GM21576 (cell line): ENCODE results near the gene CSAD.
"Not testable (repeated sequence)": the region's sequence is repeated elsewhere in the genome, so short reads cannot be mapped to it uniquely, and the experiment has no call there.

Experiments used
- ATAC-seq: cut with Tn5 transposase; IDR thresholded peaks from one replicate; pipeline ENCODE4 v1.9.1; 2021; ENCODE audit warnings: mild to moderate bottlenecking, moderate library complexity; ENCODE audit not compliant: unreplicated experiment

The CSAD gene

DNA sequence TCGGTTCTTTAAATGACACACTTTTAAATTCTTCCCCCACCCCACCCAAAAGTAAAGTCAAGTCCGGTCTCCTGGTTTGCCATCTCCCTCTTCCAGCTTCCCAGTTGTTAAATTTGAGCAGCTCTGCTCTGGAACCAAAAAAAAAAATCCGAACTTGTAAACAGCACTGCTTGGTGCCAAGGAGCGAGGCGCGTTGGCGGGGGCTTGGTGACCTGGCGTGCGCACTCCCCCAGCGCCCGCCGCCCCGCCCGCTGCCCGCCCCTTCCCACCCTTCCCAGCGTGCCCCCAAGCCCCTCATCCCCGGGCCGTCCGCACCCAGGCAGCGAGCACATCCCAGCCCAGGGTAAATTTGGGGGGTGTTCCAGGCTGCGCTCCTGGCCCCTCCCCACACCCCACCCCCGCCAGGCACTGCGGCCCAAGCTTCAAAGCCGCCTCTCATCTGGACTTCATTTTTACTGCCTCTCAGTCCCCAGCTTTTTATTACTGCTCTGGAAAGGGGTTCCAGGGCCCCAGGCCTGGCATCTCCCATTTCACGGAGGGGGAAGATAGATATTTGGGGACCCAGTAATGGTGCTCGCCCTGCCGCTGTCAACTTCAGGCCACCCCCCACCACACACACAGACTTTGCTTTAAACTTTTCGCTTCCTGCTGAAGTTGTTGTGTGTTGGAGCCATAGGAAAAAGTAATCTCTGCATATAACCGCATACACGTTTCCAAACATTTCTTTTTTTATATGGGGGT, 38.0 kb upstream of the CSAD start:
- no peak for ATAC-seq

DNA sequence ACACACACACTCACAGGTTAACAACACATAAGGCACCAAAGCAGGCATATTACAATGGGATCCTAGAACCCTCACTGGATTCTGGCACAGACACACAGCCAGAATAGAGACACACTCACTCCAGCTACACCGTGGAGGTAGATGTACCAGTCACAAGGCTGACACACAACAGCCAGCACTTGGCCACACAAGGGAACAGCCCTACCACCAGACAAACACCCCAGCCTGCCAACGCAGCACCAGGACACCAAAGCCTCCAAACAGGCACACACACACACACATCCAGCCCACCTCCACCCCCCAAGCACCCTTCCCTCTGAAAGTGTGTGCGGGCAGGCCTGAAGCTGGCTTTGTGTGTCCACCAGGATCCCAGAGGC, 37.2 kb upstream of the CSAD start:
- no peak for ATAC-seq

DNA sequence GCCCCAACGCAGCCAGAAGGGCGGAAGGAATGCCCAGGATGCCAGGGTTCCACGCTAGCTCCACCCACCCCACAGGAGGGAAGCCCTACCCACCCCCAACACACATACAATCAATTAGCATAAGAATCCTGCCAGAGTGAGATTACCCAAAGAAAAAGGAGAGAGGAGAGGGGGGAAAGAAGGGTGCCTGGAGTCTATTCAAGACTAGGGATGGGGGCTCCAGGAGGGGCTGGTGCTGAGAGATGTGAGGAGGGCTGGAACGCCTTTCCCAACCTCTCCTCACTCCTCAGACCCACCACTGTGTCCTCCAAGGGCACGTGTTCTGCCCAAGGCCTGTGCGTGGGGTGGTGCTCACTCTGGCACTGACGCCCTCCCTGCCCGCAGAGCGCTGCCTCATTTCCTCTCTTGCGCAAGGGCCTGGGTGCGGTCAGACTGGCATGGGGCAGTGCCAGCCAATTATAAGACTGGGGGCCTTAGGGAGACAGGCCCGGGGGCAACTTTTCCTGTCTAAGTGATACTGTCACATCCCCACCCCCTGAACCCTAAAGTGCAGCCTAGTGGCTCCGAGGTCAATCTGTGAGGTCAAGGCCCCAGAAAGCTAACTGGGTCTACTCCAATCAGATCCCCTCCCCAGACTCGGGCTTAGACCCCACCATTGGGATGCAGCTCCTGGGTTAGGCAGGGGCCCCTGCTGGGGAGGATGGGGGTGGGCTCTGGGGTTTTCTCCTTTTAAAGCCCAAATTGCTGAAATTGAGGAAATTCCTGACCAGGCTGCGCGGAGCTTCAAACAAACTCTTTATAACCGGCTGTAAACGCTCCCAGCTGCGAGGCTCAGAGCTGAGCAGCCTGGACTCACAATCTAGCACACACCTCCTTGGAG, 36.6 kb upstream of the CSAD start:
- no peak for ATAC-seq

GRCh38 chr12:53215497-53215896, 34.8 kb upstream of the CSAD start:
- no peak for ATAC-seq

DNA sequence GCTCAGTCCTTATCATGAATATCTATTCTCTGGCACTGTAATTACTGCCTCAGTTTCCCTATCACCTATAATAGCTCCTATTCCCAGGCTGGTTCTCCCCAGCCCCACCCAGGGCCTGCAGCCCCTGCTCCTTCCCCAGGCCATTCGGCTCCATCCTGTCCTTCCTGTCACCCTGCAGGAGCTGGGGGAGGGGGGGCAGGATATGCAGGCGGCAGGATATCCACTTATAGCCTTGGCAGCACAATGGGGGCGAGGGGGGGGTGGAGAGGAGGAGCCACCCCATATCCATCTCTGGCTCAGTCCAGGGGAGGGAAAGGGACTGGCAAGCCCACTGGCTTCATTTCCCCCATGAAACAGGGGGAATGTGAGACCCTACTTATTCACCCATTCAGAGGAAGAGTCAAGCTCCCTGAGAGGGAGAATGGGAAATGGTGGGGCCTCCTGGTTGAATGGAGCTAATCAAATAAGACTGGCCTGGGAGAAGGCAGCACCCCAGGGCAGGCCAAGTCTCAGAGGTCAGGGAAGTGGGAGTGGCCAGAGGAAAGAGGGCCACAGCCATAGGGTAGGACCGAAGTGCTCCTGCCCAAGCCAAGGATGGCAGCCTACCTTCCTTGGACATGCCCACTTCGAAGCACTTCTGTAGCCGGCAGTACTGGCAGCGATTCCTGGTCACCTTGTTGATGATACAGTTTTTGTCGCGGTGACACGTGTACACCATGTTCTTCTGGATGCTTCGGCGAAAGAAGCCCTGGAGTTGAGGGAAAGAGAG, 34.1 kb upstream of the CSAD start:
- no peak for ATAC-seq

DNA sequence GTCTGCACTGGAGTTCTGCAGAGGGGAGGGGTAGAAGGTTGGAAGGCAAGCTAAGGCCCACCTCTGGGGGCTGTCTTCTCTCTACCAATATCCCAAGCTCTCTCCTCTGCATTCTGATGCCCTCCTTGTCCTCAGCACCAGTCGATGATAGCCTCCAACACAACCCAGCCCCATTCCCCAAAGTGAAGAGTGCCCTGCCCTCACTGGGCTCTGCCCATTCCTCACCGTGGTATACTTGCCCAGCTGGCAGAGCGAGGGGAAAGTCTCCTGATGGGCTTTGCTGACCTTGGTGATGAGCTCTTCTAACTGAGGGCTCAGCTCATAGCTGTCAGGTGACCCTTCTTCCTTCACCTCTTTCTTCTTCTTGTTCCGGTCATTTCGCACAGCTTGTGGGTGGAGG, 33.5 kb upstream of the CSAD start:
- no peak for ATAC-seq

- no peak for ATAC-seq
These were observed 32.6 kb upstream of the CSAD start for GRCh38 chr12:53213348-53213747.

- ATAC-seq, result no peak
These were observed 32.2 kb upstream of the CSAD start for GRCh38 chr12:53212931-53213330.

DNA sequence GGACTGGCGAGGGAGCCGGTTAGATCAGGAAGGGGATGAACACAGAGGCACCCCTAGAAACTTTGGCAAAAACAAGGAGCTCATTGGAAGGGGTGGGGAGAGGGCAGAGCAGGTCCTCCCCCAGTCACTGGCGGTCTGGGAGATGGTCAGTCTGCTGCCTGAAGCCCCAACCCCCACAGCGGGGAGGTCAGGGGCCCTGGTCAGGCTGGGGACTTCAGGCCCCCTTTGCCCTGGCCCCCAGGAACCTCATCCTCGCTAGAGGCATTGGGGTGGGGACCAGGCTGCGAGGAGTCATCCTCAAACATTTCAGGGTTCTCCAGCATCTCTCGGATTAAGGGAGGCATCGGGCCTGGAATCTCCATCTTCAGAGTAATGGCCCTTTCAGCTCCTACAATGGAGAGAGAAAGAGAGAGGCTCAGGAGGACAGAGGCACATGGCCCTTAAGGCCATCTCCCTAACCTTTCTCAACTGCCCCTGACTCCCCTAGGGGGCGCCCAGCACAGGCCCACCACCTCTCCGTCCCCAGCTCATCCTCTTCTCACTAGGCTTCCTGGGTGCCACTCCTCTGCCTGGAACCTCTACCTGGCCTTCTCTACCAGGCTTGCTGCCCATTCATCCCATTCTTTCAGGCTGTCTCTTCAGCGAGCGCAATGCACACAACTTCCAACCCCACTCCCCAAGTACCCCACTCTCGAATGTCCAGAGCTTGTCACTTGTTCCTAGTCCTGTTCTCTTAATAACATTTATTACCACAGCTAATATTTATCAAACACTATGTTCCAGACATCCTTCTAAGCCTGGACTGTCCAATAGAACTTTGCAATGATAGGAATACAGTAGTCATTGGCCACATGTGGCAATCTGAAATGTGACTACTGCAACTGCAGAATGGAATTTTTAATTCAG, 31.0 kb upstream of the CSAD start:
- no peak for ATAC-seq

DNA sequence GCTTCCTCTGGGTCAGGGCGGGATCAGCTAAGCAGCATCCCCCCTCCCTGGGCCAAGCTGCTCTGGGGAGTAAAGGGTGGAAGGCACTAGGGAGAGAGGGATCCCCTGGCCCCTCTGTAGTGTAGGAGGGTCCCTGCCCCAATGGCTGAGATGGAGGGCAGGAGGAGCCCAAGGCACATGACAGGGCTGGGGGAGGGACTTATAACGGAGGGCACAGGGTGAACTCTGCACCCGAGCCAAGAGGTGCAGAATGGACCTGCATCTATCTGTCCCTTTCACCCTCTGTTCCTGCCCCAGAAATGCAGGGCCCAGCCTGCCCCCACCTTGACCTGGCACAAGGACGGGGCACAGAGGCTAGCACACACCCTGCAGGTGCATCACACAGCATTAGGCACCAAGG, 30.1 kb upstream of the CSAD start:
- no peak for ATAC-seq

DNA sequence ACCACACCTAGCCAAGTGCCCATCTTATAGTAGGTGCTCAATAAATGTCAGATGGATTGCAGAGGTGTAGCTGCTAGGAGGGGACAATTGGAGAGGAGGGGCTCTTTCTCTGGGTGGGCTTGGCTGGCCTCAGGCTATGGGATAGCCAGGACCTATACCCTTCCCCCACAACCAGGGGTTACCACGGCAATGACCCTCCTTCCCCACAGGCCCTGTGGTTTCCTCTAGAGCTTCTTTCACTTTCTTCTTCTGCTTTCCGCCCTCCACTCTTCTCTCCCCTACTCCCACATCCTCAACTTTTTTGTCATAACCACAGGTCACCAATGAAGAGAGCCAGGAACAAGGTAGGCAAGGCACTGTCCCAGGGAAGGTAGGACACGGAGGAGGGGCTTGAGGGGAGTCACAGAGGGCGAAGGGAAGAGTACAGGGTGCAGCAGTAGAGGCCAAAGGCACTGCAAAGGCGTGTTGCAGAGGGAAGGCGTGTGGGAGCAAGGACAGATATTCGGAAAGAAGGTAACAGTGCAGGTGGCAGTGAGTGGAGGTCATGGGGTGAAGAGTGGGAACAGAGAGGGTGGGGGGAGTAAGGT, 28.2 kb upstream of the CSAD start:
- ATAC-seq, result peak; percentile 37

DNA sequence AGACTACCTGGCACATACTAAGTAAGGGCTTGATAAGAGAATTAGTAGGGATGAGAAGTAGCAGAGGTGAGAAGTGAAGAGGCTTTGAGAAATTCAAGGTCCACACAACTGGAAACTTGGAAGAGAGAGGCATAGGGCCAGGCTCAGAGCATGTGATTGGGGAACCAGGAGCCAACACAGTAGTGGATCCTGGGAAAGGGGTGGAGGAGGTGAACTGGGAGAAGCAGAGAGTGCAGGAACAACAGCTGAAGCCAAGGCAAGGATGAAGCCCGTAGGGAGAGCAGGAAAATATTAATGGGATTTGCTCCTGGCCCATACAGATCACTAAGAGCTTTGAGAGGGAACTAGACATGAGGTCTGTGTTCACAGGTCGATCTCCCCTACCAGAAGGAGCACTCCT, 27.7 kb upstream of the CSAD start:
- no peak for ATAC-seq

DNA sequence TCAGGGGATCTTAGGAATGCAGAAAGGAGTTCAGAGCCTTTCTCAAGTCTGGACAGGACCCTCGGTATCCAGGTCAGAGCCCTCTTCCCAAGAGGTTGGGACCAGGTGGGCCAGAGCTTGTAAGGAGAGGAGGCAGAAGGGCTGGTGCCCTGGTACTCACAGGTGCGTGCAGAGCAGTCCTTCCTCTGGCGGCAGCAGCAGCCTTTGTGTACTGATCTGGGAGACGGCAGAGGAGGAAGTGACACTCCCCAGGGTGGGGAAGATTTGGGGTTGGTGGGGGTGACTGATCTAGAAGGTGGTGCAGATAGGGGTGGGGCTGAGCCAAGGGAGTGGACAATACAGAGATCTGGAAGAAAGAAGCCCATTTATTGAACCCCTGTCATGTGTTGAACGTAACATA, 26.3 kb upstream of the CSAD start, which contains the start of gene ITGB7:
Gene ITGB7 (minus strand): TSS at position 210 of the 400 bp plus-strand sequence. CDS start 6,808 bp downstream, outside the sequence.
- ATAC-seq, result peak; percentile 51

DNA sequence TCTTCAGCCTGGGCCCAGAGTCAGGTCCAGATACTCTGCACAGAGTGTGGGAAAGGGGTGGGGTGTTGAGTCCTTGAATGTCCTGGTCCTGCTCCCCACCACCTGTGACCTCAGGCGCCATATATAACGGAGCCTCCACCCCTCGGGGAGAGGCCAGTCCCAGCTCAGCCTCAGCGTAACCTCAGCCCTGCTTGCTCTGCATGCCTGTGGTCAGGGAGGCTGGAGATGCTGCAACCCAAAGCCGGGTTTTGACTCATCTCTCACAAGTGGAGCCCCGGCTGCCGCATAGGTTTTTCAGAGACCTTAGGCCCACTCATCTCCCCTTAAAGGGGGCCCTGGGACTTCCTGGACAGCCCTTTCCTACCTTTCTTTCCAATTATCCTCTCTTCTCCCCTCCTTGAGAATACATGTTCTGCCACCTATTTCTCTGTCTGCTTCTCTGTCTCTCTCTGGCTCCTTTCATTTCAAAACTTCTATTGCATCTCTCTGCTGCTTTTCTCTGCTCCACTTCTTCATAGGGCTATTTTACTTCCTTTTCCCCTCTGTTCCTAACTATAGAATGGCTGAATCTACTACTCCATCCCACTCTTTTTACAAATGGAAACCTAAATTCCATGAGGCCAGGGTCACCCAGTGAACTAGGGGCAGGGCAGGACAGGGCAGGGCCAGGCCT, 25.2 kb upstream of the CSAD start:
- peak; percentile 63 for ATAC-seq

GRCh38 chr12:53204351-53204750, 23.6 kb upstream of the CSAD start:
- no peak for ATAC-seq

GRCh38 chr12:53202316-53202715, 21.6 kb upstream of the CSAD start:
- not testable (repeated sequence) for ATAC-seq

GRCh38 chr12:53201639-53202038, 20.9 kb upstream of the CSAD start:
- no peak for ATAC-seq

DNA sequence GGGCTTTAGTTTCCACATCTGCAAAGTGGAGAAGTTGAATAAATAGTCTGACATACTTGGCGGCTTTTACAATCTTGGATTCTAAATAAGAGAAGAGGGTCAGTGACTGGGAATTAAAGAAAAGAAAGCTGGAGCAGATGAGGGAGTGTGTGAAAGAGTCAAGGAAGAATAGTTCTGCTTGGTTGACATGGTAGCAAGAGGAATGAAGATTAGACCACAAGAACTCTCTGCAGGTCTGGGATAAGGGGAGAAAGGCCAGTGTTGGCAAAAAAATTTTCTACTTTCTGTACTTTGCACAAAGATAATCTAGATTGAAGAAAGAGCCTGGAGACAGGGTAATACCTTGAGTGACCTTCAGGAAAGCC, 20.4 kb upstream of the CSAD start:
- no peak for ATAC-seq

DNA sequence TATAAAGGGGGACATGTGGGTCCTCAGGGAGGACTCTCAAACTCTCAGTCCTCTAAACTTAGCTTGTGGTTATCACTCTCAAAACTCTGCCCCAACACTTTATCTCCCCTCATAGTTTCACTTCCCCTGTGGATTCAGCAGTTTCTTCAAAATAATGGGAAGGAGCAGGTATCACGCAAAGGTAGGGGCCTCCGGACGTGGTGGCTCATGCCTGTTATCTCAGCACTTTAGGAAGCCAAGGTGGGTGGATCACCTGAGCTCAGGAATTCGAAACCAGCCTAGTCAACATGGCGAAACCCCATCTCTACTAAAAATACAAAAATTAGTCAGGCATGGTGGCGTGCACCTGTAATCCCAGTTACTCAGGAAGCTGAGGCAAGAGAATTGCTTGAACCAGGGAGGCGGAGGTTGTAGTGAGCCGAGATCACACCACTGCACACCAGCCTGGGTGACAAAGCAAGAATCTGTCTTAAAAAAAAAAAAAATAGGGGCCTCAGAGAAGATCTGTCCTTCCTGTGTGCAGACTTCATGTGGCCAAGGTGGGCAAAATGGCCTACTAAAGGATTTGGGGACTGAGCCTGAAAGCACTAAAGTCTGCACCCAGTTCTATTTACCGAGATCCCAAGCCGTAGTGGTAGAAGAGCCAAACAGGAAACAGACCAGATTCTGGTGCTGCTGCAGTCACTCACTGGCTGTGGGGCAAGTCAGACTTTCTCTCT, 19.9 kb upstream of the CSAD start:
- ATAC-seq, result peak; percentile 48
